Body of pancreas (tissue), 4 donors: ENCODE data around the gene HEATR5A. TPM values are rescaled to one million over a fixed set of nuclear protein-coding genes. Genes with fewer than 3 reads are reported as not detected.

ENCODE experiments used
- ATAC-seq: fragments of 150-250 bp; one replicate; pipeline ENCODE4 v1.9.1; 2016
- DNase-seq, 4 donors: peaks; one replicate each; pipeline ENCODE4 v3.0.0-alpha.2; 2019
- H3K27ac ChIP-seq, 4 donors: fragments of 200-600 bp; sonication (generic); 1 replicate in 3 of 4; 2 replicates in 1 of 4; pipeline versions ENCODE4 v1.5.1 to v1.6.1; 2016 to 2019; ENCODE audit warnings: mild to moderate bottlenecking in 1 of 4, mixed read lengths in 1 of 4, moderate library complexity in 1 of 4
- H3K27me3 ChIP-seq, 2 donors: fragments of 200-600 bp; sonication (generic); one replicate each; pipeline ENCODE4 v1.6.0; 2016; ENCODE audit warnings: mild to moderate bottlenecking in 1 of 2
- H3K36me3 ChIP-seq, 2 donors: fragments of 200-600 bp; sonication (generic); replicated peaks in 1 of 2; 2 replicates each; pipeline ENCODE4 v1.5.1; 2016; ENCODE audit warnings: low read depth in 2 of 2; ENCODE audit not compliant: insufficient read depth in 1 of 2
- H3K4me1 ChIP-seq: fragments of 200-600 bp; sonication (generic); one replicate; pipeline ENCODE4 v1.6.0; 2016
- H3K4me3 ChIP-seq, 2 donors: fragments of 200-600 bp; sonication (generic); 1 replicate in 1 of 2; 2 replicates in 1 of 2; pipeline ENCODE4 v1.5.1; 2016 to 2019
- H3K9me3 ChIP-seq, 3 donors: fragments of 200-600 bp; sonication (generic); 1 replicate in 2 of 3; 2 replicates in 1 of 3; pipeline ENCODE4 v1.5.1; 2016
- CTCF ChIP-seq, 7 experiments: fragments of 450-650 bp in 4 of 7; fragments of 200-600 bp in 3 of 7; sonication (generic) in 3 of 7; IDR thresholded peaks; one replicate each; pipeline ENCODE4 v1.5.1; 2016 to 2019; ENCODE audit warnings: antibody characterized with exemption in 7 of 7
- POLR2A ChIP-seq, 3 donors: fragments of 450-650 bp; IDR thresholded peaks; one replicate each; pipeline ENCODE4 v1.6.1; 2016; ENCODE audit warnings: antibody characterized with exemption in 3 of 3, mild to moderate bottlenecking in 2 of 3
- WGBS, 2 donors: methylation state at CpG; one replicate each; pipeline ENCODE4 v1.1.5; 2017; 5-methylcytosine and 5-hydroxymethylcytosine counted together
- intact Hi-C: fragments of 100-400 bp; cut with DNase I; formaldehyde crosslinking; loops from one replicate; pipeline ENCODE4 v1.15.1; 2023
- total RNA-seq, 2 donors: library from RNA; depleted of rRNA; stranded (reverse); fragments of >200 nt; gene quantifications; one replicate each; pipeline ENCODE4 v1.1.0, GENCODE V29; 2016

HEATR5A gene
- total RNA-seq, 2 donors from 2014 or later = 14.5 to 24.1 TPM

GRCh38 chr14:31255286-31255685 is 165.1 kb downstream of the HEATR5A start:
- H3K9me3 ChIP-seq = no peaks in the 10 kb centered on the region
- ATAC-seq (no peak), DNase-seq (no peak)
- no peak overlapping the region for H3K27ac ChIP-seq
- H3K36me3 ChIP-seq = no peaks in the 10 kb centered on the region
- no peak overlapping the region for H3K4me3 ChIP-seq
- H3K27me3 ChIP-seq = no peaks in the 10 kb centered on the region
- 89 to 94% methylated on average over 2 of the region's 2 CpGs for WGBS, 2 donors
- TF ChIP-seq POLR2A (IDR thresholded peaks at IDR 0.05) = no peak
- no peak for TF ChIP-seq CTCF (IDR thresholded peaks at IDR 0.05)
- intact Hi-C loops = no loop called here
- peaks cover 8% of the 10 kb centered on the region for H3K4me1 ChIP-seq

GRCh38 chr14:31253746-31254471 is 166.4 kb downstream of the HEATR5A start:
- no peak for DNase-seq
- no peaks in the 10 kb centered on the region for H3K27me3 ChIP-seq
- H3K36me3 ChIP-seq = no peaks in the 10 kb centered on the region
- no peak for ATAC-seq
- H3K4me1 ChIP-seq = peaks cover 8% of the 10 kb centered on the region
- no peak overlapping the region for H3K4me3 ChIP-seq
- no peak for TF ChIP-seq POLR2A (IDR thresholded peaks at IDR 0.05)
- no peak for TF ChIP-seq CTCF (IDR thresholded peaks at IDR 0.05)
- intact Hi-C loops = no loop called here
- no peaks in the 10 kb centered on the region for H3K9me3 ChIP-seq
- WGBS, 2 donors = 94 to 96% methylated on average over 7 to 9 of the region's 9 CpGs
- H3K27ac ChIP-seq = no peak overlapping the region

GRCh38 chr14:31252865-31253264 is 167.5 kb downstream of the HEATR5A start:
- Histone ChIP-seq H3K27me3 (no peaks in the 10 kb centered on the region), H3K4me1 (peaks cover 3% of the 10 kb centered on the region), H3K27ac (no peak overlapping the region), H3K36me3 (no peaks in the 10 kb centered on the region), H3K4me3 (no peak overlapping the region), H3K9me3 (no peaks in the 10 kb centered on the region)
- TF ChIP-seq POLR2A (IDR thresholded peaks at IDR 0.05) = no peak
- no peak for TF ChIP-seq CTCF (IDR thresholded peaks at IDR 0.05)
- 100% methylated on average over 1 of the region's 1 CpG for WGBS, 2 donors
- ATAC-seq = no peak
- no peak for DNase-seq
- intact Hi-C loops = no loop called here

- ATAC-seq (no peak), DNase-seq (no peak)
- Histone ChIP-seq H3K27ac (no peak overlapping the region), H3K36me3 (no peaks in the 10 kb centered on the region), H3K4me3 (no peak overlapping the region), H3K27me3 (no peaks in the 10 kb centered on the region), H3K4me1 (no peaks in the 10 kb centered on the region), H3K9me3 (no peaks in the 10 kb centered on the region)
- TF ChIP-seq CTCF (IDR thresholded peaks at IDR 0.05) (no peak), POLR2A (IDR thresholded peaks at IDR 0.05) (no peak)
- intact Hi-C loops = no loop called here
- WGBS, 2 donors = 70 to 80% methylated on average over 7 to 10 of the region's 10 CpGs
Observed at GRCh38 chr14:31251028-31251958, 169.1 kb downstream of the HEATR5A start.
